HCT116 (cell line): ENCODE results near the gene SYNE2. TPM values are rescaled to one million over a fixed set of nuclear protein-coding genes. Genes with fewer than 3 reads are reported as not detected.

Experiments used
- ATAC-seq: fragments of 200-7000 bp; cut with Tn5 transposase; 2 replicates; pipeline ENCODE4 v1.9.1; 2020; ENCODE audit warnings: mild to moderate bottlenecking, moderate library complexity
- BruUV-seq: library from RNA; stranded (reverse); fragments of 400-500 nt; replicated peaks from 2 replicates; lab custom pipeline; 2021; lab: Mats Ljungman, UMichigan
- CTCF ChIA-PET: fragments of 300-600 bp; sonication (Branson Sonifier 250); formaldehyde crosslinking; loops from one replicate; lab custom pipeline; 2021; ENCODE audit warnings: antibody characterized with exemption; lab: Charles Lee
- POLR2A ChIA-PET: fragments of 300-600, 350-600 bp; sonication (Branson Sonifier 250); formaldehyde crosslinking; loops from one replicate; lab custom pipeline; 2021; ENCODE audit warnings: antibody characterized with exemption; lab: Charles Lee
- RAD21 ChIA-PET, 2 experiments: fragments of 300-600 bp; sonication (Branson Sonifier 250); formaldehyde crosslinking; loops; one replicate each; lab custom pipeline; 2023; ENCODE audit warnings: low total read pairs in 2 of 2; ENCODE audit not compliant: uncharacterized antibody in 2 of 2, unreplicated experiment in 2 of 2, low non-redundant PET in 1 of 2; lab: Charles Lee
- DNase-seq: peaks from one replicate; pipeline ENCODE4 v3.0.0-alpha.2; 2010; ENCODE audit warnings: low read depth, low spot score
- H2AFZ ChIP-seq: fragments of 200-600 bp; shearing (Covaris generic), sonication (generic); 2 replicates; pipeline ENCODE4 v1.6.1; 2017; ENCODE audit warnings: low read depth, mixed run types, mixed read lengths, antibody characterized with exemption, low read length; ENCODE audit not compliant: poor library complexity, severe bottlenecking
- H3K27ac ChIP-seq: 2 replicates; pipeline ENCODE4 v1.5.1; 2012; ENCODE audit warnings: low read depth, low read length
- H3K27me3 ChIP-seq: fragments of 200-600 bp; sonication (generic); 2 replicates; pipeline ENCODE4 v1.6.1; 2016; ENCODE audit warnings: mixed run types, low read length, mixed read lengths; ENCODE audit not compliant: insufficient read depth
- H3K36me3 ChIP-seq, 2 experiments: fragments of 200-500 bp in 1 of 2; fragments of 200-600 bp in 1 of 2; sonication (Bioruptor generic) in 1 of 2; sonication (generic) in 1 of 2; 2 replicates each; pipeline versions ENCODE4 v1.5.1 to v1.6.1; 2014 to 2016; ENCODE audit warnings: low read length in 2 of 2, inconsistent platforms in 1 of 2, mixed read lengths in 1 of 2, mixed run types in 1 of 2; ENCODE audit not compliant: insufficient read depth in 2 of 2, control insufficient read depth in 1 of 2
- H3K4me1 ChIP-seq, 2 experiments: fragments of 200-600 bp in 1 of 2; sonication (generic) in 1 of 2; 2 replicates each; pipeline versions ENCODE4 v1.5.1 to v1.6.1; 2012 to 2017; ENCODE audit warnings: low read length in 2 of 2, inconsistent platforms in 1 of 2, mild to moderate bottlenecking in 1 of 2, mixed read lengths in 1 of 2, mixed run types in 1 of 2, moderate library complexity in 1 of 2; ENCODE audit not compliant: insufficient read depth in 2 of 2, control insufficient read depth in 1 of 2
- H3K4me2 ChIP-seq: fragments of 200-600 bp; sonication (generic); 2 replicates; pipeline ENCODE4 v1.6.1; 2017; ENCODE audit warnings: mixed run types, low read length, mixed read lengths
- H3K4me3 ChIP-seq, 2 experiments: fragments of 200-600 bp in 1 of 2; sonication (generic) in 1 of 2; replicated peaks in 1 of 2; 2 replicates each; pipeline ENCODE4 v1.5.1; 2011 to 2016; ENCODE audit warnings: low read length in 2 of 2, control low read depth in 1 of 2, low read depth in 1 of 2, mild to moderate bottlenecking in 1 of 2, mixed read lengths in 1 of 2, mixed run types in 1 of 2
- H3K79me2 ChIP-seq: fragments of 200-600 bp; sonication (generic); 2 replicates; pipeline ENCODE4 v1.6.1; 2017; ENCODE audit warnings: mild to moderate bottlenecking, mixed run types, low read length, moderate library complexity, mixed read lengths; ENCODE audit not compliant: insufficient read depth
- H3K9ac ChIP-seq: fragments of 200-600 bp; sonication (generic); 2 replicates; pipeline ENCODE4 v1.6.1; 2016; ENCODE audit warnings: low read length, mixed read lengths
- H3K9me2 ChIP-seq: fragments of 200-600 bp; sonication (generic), shearing (Covaris generic); 2 replicates; pipeline ENCODE4 v1.6.1; 2017; ENCODE audit warnings: mixed run types, mild to moderate bottlenecking, moderate library complexity; ENCODE audit not compliant: insufficient read depth
- H3K9me3 ChIP-seq, 2 experiments: fragments of 200-500 bp in 1 of 2; fragments of 200-600 bp in 1 of 2; sonication (Bioruptor generic) in 1 of 2; sonication (generic) in 1 of 2; 2 replicates each; pipeline ENCODE4 v1.6.1; 2014 to 2017; ENCODE audit warnings: low read length in 2 of 2, mixed read lengths in 2 of 2, inconsistent platforms in 1 of 2, low read depth in 1 of 2, mild to moderate bottlenecking in 1 of 2, mixed run types in 1 of 2, moderate library complexity in 1 of 2; ENCODE audit not compliant: control insufficient read depth in 1 of 2, insufficient read depth in 1 of 2
- H4K20me1 ChIP-seq: fragments of 200-600 bp; sonication (generic), shearing (Covaris generic); 2 replicates; pipeline ENCODE4 v1.6.1; 2017; ENCODE audit warnings: mixed run types, mild to moderate bottlenecking, moderate library complexity; ENCODE audit not compliant: insufficient read depth
- CEBPB ChIP-seq: IDR thresholded peaks from 2 replicates; pipeline ENCODE4 v1.6.1; 2012; ENCODE audit warnings: low read depth
- EGR1 ChIP-seq: IDR thresholded peaks from 2 replicates; pipeline ENCODE4 v1.6.1; 2012; ENCODE audit warnings: low read depth
- ELF1 ChIP-seq: IDR thresholded peaks from 2 replicates; pipeline ENCODE4 v1.6.1; 2012; ENCODE audit warnings: low read depth, borderline replicate concordance
- EZH2 ChIP-seq: fragments of 200-600 bp; sonication (generic); IDR thresholded peaks from 2 replicates; pipeline ENCODE4 v1.6.1; 2017; ENCODE audit warnings: antibody characterized with exemption, mixed run types
- EZH2phosphoT487 ChIP-seq: fragments of 200-600 bp; IDR thresholded peaks from 2 replicates; pipeline ENCODE4 v1.6.1; 2018; ENCODE audit warnings: antibody characterized with exemption, borderline replicate concordance
- FOSL1 ChIP-seq: IDR thresholded peaks from 2 replicates; pipeline ENCODE4 v1.6.1; 2012; ENCODE audit warnings: low read depth
- JUND ChIP-seq: IDR thresholded peaks from 2 replicates; pipeline ENCODE4 v1.6.1; 2012
- POLR2A ChIP-seq: IDR thresholded peaks from 2 replicates; pipeline ENCODE4 v1.7.0; 2011; ENCODE audit warnings: borderline replicate concordance; ENCODE audit not compliant: insufficient read depth, insufficient read length; ENCODE audit errors: extremely low read depth
- POLR2AphosphoS5 ChIP-seq: IDR thresholded peaks from 2 replicates; pipeline ENCODE4 v1.6.1; 2011; ENCODE audit warnings: mild to moderate bottlenecking, low read depth, low read length, moderate library complexity
- RAD21 ChIP-seq: IDR thresholded peaks from 2 replicates; pipeline ENCODE4 v1.6.1; 2012; ENCODE audit warnings: low read depth, mild to moderate bottlenecking
- SRF ChIP-seq: IDR thresholded peaks from 2 replicates; pipeline ENCODE4 v1.6.1; 2012; ENCODE audit warnings: low read depth
- TCF7L2 ChIP-seq: IDR thresholded peaks from 2 replicates; pipeline ENCODE4 v1.7.0; 2011; ENCODE audit warnings: borderline replicate concordance, inconsistent platforms; ENCODE audit not compliant: insufficient read depth, insufficient read length; ENCODE audit errors: extremely low read depth
- YY1 ChIP-seq: IDR thresholded peaks from 2 replicates; pipeline ENCODE4 v1.6.1; 2011; ENCODE audit warnings: low read length, low read depth, moderate library complexity, mild to moderate bottlenecking; ENCODE audit not compliant: insufficient replicate concordance; ENCODE audit errors: extremely low read depth
- ZNF274 ChIP-seq: fragments of 200-500 bp; sonication (Bioruptor generic); IDR thresholded peaks from 2 replicates; pipeline ENCODE4 v1.6.1; 2014; ENCODE audit warnings: mild to moderate bottlenecking, low read depth, low read length, inconsistent platforms
- intact Hi-C: fragments of 100-400 bp; cut with micrococcal nuclease; formaldehyde crosslinking; loops from 2 replicates; pipeline ENCODE4 v1.10.0; 2022
- total RNA-seq: library from RNA; stranded (reverse); gene quantifications from one replicate; pipeline ENCODE4 v1.2.1, GENCODE V29; 2021; ENCODE audit not compliant: unreplicated experiment
- TF ChIP-seq, protein P1 (sequence below), 3 experiments: fragments of 200-600 bp in 1 of 3; sonication (generic) in 1 of 3; IDR thresholded peaks in 2 of 3; conservative IDR thresholded peaks in 1 of 3; 2 replicates each; pipeline ENCODE4 v1.5.1; 2012 to 2017; ENCODE audit warnings: low read depth in 2 of 3, low read length in 2 of 3, antibody characterized with exemption in 1 of 3, borderline replicate concordance in 1 of 3, control low read depth in 1 of 3, mild to moderate bottlenecking in 1 of 3, mixed read lengths in 1 of 3, mixed run types in 1 of 3, moderate library complexity in 1 of 3; ENCODE audit not compliant: insufficient read depth in 1 of 3
- TF ChIP-seq, protein P2 (sequence below): IDR thresholded peaks from 2 replicates; pipeline ENCODE4 v1.6.1; 2011; ENCODE audit warnings: mild to moderate bottlenecking, low read length, moderate library complexity; ENCODE audit not compliant: insufficient replicate concordance; ENCODE audit errors: extremely low read depth
- TF ChIP-seq, protein P3 (sequence below): IDR thresholded peaks from 2 replicates; pipeline ENCODE4 v1.6.1; 2012; ENCODE audit warnings: low read depth
- TF ChIP-seq, protein P4 (sequence below): IDR thresholded peaks from 2 replicates; pipeline ENCODE4 v1.6.1; 2012

SYNE2 gene
- total RNA-seq, 1 experiment from 2014 or later: 28.8 TPM

DNA sequence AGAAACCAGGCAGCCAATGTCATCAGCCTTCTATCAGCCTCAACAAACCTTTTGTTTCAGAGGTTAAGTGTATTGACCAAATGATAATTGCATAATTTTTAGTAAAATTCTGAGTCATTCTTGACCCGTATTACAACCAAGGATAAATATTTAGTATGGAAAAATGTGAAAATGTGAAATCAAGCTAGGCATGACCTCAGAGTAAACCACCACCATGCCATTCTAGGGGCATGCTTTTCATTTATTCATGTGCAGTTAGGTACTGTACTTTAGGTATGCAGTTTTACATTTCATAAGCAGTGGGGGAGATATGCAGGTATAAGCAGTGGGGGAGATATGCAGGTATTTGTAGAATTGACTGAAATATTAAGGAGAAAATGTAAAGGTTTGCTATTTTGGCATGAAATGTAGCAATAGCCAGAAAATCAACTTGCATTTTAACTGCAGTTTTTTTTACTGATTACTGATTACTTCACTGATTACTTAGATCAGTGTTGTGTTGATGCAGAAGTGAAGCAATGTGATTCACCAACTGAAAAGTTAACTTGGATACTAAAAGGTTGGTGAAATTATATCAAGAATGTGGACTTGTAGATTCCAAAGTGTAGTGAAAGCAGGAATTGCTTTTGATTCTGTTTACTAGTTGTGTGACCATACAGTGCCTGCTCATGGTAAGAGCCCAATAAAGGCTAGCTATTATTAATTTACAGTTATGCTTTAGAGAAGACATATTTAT lies 257.2 kb downstream of the SYNE2 start:
- H3K4me3 ChIP-seq: no peak overlapping the region
- no peak for TF ChIP-seq FOSL1
- TF ChIP-seq POLR2AphosphoS5: no peak
- no peak for TF ChIP-seq ZNF274
- TF ChIP-seq, protein P1, sequence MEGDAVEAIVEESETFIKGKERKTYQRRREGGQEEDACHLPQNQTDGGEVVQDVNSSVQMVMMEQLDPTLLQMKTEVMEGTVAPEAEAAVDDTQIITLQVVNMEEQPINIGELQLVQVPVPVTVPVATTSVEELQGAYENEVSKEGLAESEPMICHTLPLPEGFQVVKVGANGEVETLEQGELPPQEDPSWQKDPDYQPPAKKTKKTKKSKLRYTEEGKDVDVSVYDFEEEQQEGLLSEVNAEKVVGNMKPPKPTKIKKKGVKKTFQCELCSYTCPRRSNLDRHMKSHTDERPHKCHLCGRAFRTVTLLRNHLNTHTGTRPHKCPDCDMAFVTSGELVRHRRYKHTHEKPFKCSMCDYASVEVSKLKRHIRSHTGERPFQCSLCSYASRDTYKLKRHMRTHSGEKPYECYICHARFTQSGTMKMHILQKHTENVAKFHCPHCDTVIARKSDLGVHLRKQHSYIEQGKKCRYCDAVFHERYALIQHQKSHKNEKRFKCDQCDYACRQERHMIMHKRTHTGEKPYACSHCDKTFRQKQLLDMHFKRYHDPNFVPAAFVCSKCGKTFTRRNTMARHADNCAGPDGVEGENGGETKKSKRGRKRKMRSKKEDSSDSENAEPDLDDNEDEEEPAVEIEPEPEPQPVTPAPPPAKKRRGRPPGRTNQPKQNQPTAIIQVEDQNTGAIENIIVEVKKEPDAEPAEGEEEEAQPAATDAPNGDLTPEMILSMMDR (IDR thresholded peaks at IDR 0.05 in 2 of 3, conservative IDR thresholded peaks at IDR 0.05 in 1 of 3; ENCODE audit: borderline replicate concordance in 1 of 3, insufficient read depth in 1 of 3, low read depth in 2 of 3, low read length in 2 of 3): no peak
- TF ChIP-seq JUND: no peak
- no peak for TF ChIP-seq EZH2phosphoT487
- TF ChIP-seq, protein P2, sequence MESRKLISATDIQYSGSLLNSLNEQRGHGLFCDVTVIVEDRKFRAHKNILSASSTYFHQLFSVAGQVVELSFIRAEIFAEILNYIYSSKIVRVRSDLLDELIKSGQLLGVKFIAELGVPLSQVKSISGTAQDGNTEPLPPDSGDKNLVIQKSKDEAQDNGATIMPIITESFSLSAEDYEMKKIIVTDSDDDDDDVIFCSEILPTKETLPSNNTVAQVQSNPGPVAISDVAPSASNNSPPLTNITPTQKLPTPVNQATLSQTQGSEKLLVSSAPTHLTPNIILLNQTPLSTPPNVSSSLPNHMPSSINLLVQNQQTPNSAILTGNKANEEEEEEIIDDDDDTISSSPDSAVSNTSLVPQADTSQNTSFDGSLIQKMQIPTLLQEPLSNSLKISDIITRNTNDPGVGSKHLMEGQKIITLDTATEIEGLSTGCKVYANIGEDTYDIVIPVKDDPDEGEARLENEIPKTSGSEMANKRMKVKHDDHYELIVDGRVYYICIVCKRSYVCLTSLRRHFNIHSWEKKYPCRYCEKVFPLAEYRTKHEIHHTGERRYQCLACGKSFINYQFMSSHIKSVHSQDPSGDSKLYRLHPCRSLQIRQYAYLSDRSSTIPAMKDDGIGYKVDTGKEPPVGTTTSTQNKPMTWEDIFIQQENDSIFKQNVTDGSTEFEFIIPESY: no peak
- no peak for TF ChIP-seq RAD21
- TF ChIP-seq SRF: no peak
- TF ChIP-seq CEBPB: no peak
- TF ChIP-seq EGR1: no peak
- TF ChIP-seq, protein P3, sequence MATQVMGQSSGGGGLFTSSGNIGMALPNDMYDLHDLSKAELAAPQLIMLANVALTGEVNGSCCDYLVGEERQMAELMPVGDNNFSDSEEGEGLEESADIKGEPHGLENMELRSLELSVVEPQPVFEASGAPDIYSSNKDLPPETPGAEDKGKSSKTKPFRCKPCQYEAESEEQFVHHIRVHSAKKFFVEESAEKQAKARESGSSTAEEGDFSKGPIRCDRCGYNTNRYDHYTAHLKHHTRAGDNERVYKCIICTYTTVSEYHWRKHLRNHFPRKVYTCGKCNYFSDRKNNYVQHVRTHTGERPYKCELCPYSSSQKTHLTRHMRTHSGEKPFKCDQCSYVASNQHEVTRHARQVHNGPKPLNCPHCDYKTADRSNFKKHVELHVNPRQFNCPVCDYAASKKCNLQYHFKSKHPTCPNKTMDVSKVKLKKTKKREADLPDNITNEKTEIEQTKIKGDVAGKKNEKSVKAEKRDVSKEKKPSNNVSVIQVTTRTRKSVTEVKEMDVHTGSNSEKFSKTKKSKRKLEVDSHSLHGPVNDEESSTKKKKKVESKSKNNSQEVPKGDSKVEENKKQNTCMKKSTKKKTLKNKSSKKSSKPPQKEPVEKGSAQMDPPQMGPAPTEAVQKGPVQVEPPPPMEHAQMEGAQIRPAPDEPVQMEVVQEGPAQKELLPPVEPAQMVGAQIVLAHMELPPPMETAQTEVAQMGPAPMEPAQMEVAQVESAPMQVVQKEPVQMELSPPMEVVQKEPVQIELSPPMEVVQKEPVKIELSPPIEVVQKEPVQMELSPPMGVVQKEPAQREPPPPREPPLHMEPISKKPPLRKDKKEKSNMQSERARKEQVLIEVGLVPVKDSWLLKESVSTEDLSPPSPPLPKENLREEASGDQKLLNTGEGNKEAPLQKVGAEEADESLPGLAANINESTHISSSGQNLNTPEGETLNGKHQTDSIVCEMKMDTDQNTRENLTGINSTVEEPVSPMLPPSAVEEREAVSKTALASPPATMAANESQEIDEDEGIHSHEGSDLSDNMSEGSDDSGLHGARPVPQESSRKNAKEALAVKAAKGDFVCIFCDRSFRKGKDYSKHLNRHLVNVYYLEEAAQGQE: no peak
- no peak for TF ChIP-seq YY1
- TF ChIP-seq POLR2A: no peak
- TF ChIP-seq ELF1: no peak
- TF ChIP-seq, protein P4, sequence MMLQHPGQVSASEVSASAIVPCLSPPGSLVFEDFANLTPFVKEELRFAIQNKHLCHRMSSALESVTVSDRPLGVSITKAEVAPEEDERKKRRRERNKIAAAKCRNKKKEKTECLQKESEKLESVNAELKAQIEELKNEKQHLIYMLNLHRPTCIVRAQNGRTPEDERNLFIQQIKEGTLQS: no peak
- TF ChIP-seq EZH2: no peak
- no peak for TF ChIP-seq TCF7L2
- ChIA-PET POLR2A (no interaction called here), RAD21 (no interaction called here), CTCF (no interaction called here)
- DNase-seq (no peak), ATAC-seq (no peak)
- no TSS peak for BruUV-seq
- H3K9ac ChIP-seq: no peak overlapping the region
- no peaks in the 10 kb centered on the region for H3K9me3 ChIP-seq
- no peak overlapping the region for H2AFZ ChIP-seq
- no peaks in the 10 kb centered on the region for H3K79me2 ChIP-seq
- no peaks in the 10 kb centered on the region for H3K27me3 ChIP-seq
- intact Hi-C loops: no loop called here
- H3K36me3 ChIP-seq: no peaks in the 10 kb centered on the region; a peak in 1 of 4 replicates
- no peaks in the 10 kb centered on the region for H3K4me1 ChIP-seq
- H3K9me2 ChIP-seq: no peaks in the 10 kb centered on the region
- no peak overlapping the region for H3K4me2 ChIP-seq
- no peak overlapping the region for H3K27ac ChIP-seq
- H4K20me1 ChIP-seq: no peaks in the 10 kb centered on the region
